WI38 (cell line): ENCODE data around the gene GRIN1.

Experiments
- H3K4me3 ChIP-seq: 2 replicates; pipeline ENCODE4 v1.5.1; 2011; ENCODE audit warnings: low read depth, mild to moderate bottlenecking, control low read depth, low read length
- TF ChIP-seq, protein P1 (sequence below): IDR thresholded peaks from 2 replicates; pipeline ENCODE4 v1.5.1; 2012; ENCODE audit warnings: low read depth, mild to moderate bottlenecking, control low read depth, low read length

GRIN1 gene

DNA sequence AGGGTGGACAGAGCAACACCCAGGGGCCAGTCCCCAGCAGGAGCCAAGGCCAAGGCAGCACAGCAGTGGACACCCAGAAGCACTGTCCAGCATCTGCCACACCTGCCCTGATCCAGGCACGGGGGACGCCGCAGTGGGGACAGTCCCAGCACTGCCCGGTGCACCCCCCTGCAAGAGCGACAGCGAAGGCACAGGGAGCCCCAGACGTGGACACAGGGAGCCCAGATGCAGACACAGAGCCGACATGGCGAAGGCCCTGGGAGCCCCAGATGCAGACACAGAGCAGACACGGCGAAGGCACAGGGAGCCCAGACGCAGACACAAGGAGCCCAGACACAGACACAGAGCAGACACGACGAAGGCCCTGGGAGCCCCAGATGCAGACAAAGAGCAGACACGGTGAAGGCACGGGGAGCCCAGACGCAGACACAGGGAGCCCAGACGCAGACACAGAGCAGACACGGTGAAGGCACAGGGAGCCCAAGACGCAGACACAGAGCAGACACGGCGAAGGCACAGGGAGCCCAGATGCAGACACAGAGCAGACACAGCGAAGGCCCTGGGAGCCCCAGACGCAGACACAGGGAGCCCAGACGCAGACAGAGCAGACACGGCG lies 45.1 kb downstream of the GRIN1 start:
- no peak overlapping the region for H3K4me3 ChIP-seq
- TF ChIP-seq, protein P1, sequence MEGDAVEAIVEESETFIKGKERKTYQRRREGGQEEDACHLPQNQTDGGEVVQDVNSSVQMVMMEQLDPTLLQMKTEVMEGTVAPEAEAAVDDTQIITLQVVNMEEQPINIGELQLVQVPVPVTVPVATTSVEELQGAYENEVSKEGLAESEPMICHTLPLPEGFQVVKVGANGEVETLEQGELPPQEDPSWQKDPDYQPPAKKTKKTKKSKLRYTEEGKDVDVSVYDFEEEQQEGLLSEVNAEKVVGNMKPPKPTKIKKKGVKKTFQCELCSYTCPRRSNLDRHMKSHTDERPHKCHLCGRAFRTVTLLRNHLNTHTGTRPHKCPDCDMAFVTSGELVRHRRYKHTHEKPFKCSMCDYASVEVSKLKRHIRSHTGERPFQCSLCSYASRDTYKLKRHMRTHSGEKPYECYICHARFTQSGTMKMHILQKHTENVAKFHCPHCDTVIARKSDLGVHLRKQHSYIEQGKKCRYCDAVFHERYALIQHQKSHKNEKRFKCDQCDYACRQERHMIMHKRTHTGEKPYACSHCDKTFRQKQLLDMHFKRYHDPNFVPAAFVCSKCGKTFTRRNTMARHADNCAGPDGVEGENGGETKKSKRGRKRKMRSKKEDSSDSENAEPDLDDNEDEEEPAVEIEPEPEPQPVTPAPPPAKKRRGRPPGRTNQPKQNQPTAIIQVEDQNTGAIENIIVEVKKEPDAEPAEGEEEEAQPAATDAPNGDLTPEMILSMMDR: no peak

DNA sequence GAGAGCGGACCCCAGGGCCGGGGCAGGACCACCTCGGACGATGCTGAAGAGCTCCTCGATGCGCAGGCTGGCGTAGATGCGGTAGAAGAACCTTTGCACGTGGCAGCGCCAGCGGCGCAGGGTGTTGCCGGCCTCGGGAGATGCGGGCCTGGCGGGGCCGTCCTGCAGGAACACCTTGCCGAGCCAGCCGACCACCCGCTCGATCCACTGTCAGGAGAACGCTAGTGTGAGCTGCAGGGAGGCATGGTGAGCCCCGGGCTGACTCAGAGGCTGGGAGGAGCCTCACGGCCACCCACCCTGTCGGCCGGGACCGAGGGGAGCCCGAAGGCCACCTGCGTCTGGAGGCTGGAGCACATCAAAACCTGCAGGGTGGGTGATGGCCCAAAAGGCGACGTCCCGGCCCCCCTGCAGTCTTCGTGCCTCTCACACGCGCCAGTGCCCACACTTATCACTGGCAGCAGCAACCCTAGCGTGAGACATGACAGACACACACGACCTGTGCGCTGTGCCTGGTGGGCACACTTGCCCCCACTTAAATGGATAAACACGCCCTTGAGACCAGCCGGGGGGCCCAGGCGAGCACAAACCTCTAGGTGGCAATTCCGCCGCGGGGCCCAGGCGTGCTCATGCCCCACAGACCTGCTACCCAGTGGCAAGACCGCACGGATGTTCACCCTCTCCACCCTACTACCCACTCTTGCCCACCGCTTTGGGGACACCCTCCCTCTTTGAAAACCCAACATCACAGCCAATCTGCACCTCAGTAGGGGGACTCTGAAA lies 46.1 kb downstream of the GRIN1 start:
- no peak overlapping the region for H3K4me3 ChIP-seq
- TF ChIP-seq, protein P1: no peak

DNA sequence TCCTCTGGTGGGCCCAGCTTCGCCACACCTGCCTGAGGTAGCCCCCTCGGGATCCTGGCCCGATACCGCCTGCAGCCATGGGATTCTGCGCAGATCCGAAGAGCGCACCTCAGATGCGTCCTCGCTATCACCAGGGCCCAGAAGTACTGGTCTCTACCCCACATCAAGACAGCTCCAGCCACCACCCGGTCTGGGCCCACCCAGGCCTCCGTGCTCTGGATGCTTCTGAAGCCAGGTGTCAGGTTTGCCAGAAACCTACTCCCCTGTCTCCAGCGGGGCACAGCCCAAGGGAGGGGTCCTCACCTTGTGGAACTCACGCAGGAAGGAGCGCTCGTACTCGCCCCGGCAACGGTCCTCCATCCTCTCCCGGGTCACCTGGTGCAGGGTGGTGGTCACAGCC lies 47.0 kb downstream of the GRIN1 start:
- TF ChIP-seq, protein P1: no peak
- no peak overlapping the region for H3K4me3 ChIP-seq

DNA sequence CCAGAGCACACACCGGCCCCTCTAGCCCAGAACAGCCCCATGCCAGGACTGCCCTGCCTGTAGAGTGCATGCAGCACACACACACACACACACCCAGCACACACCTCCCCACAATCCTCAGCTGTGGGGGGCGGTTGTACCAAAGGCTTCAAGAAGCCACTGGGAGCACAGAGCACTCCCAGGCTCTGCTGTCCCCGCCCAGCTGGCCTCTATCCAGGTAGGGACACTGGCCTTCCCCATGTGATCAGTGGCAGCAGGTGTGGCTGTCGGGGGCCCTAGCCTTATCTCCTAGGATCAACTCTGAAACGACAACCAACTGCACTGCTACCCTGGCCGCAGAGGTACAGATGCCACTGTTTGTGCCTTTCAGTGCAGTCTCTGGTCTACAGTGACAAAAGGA lies 47.4 kb downstream of the GRIN1 start:
- H3K4me3 ChIP-seq: no peak overlapping the region
- TF ChIP-seq, protein P1: no peak

DNA sequence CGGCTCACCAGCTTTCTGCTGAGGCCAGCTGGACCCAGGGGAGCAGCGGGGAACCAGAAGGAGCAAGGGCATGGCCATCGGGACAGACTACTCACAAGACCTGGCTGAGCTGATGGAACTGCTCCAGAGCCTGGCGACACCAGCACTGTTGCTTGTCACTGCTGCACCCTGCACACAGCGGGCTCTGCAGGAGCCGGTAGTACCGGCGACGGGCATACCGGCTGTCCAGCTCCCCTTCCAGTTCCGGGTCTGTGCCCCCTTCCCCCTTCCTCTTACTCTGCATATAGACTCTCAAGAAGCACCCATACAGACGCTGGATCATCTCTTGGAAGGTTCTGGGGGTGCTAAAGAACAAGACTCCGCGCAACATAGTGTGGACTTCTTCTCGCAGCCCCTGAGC lies 48.4 kb downstream of the GRIN1 start:
- H3K4me3 ChIP-seq: peak overlapping the region; percentile 82
- TF ChIP-seq, protein P1: no peak

DNA sequence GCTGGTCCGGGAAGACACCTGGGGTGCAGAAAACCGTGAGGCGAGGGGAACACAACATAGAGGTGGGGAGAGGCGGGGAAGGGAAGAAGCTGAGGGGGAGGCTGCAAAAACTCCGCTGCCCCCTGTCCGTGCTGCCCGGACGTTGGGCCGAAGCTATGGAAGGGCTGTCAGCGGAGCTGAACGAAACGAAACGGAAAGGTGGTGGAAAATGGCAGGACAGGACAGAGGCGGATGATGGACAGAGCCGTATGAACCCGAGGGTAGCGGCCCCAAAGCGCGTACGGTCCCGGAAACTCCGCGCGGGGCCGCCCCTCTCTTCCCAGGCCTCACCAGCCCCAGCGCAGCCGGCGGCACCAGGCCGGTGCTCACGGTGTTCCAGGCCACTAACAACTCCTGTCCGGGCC lies 49.1 kb downstream of the GRIN1 start:
- H3K4me3 ChIP-seq: peak overlapping the region; percentile 82
- TF ChIP-seq, protein P1: no peak
